NCI-H748 treated with DMSO at 0.1 percent for 48 hours (cell line): ENCODE data around the gene EFCAB11.

Experiments
- DNase-seq: peaks from one replicate; lab custom pipeline; 2025; lab: John Stamatoyannopoulos, UW

EFCAB11 gene

DNA sequence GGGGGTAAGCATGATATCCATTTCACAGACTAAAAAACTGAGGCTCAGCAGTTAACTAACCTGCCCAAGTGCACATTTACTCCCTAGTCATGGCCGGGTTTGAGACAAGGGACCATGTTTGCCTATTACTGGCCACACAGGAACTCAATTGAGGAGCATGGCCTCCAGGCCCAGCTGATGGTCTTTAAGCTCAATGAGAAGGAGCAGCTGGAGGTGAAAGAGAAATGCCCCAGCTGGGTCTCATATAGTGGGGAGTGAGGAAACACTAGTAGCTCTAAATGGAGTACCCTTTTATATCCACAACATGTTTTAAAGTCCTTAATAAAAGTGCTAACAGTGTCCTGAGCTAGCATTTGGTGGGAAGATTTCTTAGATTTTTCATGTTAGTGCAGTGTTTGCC, 2.8 kb upstream of the EFCAB11 start:
- no peak for DNase-seq

DNA sequence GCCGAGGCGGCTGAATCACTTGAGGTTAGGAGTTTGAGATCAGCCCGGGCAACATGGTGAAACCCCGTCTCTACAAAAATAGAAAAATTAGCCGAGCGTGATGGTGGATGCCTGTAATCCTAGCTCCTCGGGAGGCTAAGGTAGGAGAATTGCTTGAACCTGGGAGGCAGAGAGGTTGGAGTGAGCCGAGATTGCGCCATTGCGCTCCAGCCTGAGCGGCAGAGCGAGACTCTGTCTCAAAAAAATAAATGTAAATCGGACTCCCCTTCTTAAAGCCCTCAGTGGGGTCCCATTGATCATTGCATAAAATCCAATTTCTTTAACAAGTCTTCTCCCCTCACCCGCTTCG, 2.1 kb upstream of the EFCAB11 start:
- DNase-seq, result no peak

DNA sequence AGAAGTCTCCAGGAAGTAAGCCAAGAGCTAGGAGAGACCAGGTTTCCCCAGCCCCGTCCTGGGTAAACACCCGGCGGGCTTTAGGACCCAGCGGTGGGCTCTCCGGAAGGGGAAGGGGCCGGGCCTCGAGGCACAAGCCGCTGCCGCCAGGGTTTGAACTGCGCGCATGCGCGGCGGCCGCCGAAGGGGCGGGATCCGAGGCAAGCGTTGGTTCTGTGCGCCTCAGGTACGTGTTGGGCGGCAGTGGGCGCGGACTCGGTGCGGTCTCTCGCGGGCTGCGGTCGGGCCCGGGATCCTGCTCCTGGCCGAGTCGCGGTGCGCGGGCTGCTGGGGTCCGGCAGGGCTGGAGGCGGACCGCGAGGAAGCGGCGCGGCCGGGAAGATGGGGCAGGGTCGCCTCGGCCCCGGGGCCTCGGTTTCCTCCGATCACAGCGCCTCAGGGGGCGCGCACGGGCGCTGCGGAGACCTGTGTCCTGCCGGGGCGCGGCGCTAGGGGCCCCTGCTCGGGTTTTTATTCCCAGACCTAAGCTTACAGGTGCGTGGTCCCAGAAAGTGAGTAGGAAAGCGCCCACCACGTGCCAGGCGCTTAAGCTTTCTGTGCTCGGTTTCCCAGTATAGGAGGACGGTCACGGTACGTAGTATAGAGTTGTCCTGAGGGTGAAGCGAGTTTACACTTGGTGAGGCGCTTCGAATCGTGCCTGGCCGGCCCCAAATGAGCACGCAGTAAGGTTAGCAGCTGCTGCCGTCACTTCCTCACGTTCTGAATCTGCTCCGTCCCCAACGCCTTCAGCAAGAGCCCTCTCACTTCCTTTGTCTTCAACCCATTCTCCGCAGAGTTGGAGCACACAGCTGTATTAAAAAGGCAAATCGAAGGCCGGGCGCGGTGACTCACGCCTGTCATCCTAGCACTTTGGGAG, 1.5 kb upstream of the EFCAB11 start, which contains the start of gene TDP1:
TDP1 (plus strand) TSS at position 183 of the 916 bp plus-strand sequence. CDS start 7,188 bp downstream, outside the sequence.
- peak; percentile 97 for DNase-seq

DNA sequence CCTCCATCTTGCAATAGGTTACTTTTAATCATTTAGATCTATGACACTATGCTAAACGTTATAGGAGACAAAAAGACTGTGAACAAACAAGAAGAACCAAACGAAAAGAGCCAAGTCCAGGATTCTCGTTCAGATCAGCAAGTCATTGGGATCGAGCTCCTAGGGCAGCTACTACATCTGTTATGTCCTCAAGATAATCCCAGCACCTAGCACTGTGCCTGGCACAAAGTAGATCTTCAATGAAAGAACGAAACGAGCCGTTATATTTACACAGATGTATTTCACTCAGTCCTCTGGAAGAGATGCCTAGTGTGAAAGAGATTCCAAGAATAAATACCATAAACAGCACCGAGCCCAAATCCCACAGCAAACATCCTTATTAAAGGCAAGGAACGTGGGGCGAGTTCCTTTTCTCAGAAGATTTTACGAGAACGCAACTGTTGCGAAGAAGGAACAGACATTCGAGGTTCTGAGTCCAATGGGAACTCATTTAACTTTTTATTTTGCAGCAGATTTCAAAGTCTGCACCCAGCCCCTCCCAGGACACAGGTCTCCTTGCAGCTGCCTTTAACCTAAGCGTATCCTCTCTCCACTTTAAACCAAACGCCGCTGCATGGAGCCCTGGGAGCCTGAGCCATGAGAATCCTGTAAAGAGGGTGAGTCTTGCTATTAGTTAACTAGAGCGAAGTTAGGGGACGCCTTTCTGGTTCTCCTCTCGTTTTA, 653 bp upstream of the EFCAB11 start:
- DNase-seq, result peak; percentile 71

DNA sequence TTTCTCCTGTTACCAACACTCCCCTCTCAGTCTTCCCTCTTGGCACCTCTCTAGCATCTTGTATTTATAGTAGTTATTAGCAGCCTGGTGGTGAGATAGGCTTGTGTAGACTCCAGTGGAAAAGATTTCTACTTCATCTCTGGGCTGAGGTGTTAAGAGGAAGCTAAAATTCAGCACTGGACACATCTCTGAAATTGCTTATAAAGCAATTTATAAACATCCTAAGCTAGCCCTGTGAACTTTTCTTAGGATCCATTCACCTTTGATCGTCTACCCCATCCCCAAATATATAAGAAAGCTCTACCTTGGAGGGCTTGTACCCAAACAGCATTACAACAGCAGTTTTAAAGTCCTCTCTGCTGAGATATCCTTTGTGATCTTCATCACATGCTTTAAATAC, 928 bp downstream of the EFCAB11 start:
- no peak for DNase-seq

DNA sequence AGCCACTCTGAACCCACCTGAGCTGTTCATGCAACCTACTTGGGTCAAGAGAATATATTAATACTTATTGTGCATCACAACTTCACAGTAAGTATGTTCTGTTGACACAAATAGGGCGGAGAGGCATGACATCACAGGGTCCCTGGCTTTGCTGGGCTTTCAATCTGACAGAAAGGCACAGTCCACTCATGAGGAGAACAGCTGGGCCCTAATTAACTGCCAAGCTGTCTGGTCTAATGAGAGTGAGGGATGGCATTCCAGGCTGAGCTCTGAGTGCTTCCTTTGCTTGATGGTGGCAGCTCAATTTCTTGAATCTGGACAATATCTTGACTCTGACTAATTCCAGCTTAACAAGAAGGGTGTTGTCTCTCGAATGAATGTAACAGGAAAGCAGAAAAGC, 2.0 kb downstream of the EFCAB11 start:
- DNase-seq, result no peak

DNA sequence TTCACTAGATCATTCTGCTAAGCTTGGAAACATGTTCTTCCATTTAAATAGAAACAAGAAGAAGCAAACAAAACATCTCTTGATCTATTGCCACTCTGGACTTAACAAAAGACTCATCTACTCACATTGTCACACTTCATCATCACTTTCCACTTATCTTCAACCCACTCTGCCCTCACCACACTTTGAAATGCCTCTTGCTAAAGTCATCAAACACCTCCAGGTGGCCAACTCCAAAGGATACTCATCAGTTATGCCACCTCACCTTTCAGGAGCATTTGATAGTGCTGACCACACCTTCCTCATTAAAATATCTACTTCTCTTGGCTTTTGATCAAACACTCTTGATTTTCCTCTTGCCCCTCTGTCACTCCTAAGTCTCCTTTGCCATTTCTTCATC, 7.2 kb downstream of the EFCAB11 start:
- no peak for DNase-seq

DNA sequence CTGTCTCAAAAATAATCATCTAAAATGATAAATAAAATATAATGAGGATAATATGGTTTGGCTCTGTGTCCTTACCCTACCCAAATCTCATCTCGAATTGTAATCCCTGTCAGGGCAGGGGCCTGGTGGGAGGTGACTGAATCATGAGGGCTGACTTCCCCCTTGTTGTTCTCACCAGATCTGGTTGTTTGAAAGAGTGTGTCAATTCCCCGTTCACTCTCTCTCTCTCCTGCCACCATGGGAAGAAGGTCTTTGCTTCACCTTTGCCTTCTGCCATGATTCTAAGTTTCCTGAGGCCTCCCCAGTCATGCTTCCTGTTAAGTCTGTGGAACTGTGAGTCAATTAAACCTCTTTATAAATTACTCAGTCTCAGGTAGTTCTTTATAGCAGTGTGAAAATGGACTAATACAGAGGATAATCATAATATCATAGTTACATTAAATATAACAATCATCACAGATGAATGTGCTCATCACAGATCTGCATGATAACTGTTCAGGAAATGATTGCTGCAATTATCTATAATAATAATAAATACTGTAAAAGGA, 12.6 kb downstream of the EFCAB11 start:
- DNase-seq, result no peak

DNA sequence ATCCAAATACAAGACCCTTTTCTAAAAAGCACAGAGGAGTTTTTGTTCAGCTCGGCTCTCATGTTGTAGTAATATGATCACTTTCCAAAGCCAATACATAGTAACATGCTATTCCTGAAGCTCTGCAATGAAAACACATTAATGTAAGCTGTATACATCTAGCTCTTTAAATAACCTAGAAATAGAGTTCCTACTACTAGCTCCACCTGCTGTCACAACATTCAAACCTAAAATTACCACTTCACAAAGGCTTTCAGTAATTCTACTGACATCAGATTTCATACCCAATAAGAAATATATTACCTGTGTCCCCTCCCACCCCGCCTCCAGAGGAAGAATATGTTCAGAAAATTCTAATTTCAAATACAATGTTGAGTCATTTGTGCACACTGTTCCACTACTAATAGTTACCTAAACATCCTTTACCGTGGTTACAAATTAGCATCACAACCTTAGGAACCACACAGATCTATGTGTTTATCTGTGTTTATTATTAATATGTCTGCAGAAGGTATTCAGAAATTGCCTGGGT, 17.8 kb downstream of the EFCAB11 start:
- peak; percentile 29 for DNase-seq

DNA sequence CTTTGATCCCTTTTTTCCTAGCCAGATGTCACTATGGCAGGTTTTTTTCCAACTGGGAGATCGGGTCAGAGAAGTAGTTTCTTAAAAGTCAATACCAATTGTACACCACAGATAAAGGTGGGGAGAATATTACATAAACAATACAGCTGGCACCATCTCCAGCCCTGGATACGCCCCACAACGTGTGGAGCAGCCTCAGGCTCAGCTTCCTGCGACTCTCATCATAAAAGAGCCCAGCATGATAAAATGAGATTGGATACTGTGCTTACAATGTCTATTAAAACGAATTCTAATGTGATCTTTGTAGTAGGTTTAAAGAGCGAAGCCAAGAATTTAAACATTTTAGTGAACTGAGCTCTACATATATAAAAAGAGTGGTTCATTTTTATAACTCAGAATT, 21.5 kb downstream of the EFCAB11 start:
- DNase-seq, result peak; percentile 33

DNA sequence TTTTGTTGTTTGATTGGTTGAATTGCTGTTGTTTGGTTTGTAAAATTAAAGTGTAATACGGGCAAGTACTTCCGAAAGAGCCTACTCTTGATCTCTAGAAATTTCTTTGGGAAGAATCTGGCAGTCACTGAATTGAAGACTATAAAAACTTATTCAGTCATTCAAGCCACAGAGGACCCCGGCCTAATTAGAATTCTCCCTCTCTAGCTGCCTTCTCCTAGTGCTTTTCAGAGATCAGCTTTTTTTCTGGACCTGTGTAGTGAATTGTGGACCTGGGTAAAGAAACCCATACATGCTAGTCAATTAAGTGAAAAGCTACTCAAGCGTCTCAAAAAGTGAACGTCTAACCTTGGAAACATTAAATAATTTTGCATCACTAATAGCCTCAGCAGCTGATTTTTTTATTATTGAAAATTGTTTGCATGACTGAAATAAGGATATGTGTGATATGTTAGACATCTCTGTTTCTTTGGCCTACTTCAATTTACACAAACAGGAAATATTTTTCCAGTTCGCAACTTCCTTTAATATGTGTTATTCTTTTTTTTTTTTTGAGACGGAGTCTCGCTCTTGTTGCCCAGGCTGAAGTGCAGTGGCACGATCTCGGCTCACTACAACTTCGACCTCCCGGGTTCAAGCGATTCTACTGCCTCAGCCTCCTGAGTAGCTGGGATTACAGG, 27.2 kb downstream of the EFCAB11 start:
- no peak for DNase-seq

DNA sequence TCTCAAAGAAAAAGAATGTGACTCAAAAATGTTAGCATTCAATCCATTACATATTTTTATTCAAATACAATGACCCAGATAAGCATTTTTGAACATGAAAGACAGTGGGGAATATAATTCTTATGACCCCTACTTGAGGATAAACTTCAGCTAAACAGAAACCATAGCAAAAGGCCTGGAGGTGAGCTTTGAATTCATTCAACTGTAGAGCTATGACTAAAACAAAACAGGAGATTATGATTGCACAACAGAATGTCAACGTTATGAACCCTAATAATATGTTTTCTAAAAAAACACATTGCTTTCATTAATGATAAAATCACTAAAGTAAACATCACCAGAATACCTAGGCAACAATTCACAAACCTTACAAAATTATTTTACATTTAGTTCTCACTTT, 27.8 kb downstream of the EFCAB11 start:
- no peak for DNase-seq

DNA sequence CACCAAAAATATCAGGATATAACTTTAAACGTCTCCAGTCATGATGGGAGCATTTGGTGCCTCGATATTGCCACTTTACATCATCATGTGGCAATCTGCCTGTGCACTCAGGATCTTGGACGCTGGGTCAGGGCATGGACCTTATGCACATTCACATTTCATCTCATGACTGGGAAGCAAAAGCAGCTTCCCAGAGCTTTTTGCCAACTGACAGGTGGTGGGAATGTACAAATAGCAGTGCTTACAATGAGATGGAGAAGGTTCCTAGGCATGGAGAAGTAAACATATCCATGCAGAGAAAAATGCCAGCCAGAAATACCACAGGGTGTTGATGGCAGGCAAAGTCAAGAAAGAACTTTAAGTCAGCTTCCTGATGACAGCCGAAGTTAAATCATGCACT, 30.3 kb downstream of the EFCAB11 start:
- DNase-seq, result no peak

DNA sequence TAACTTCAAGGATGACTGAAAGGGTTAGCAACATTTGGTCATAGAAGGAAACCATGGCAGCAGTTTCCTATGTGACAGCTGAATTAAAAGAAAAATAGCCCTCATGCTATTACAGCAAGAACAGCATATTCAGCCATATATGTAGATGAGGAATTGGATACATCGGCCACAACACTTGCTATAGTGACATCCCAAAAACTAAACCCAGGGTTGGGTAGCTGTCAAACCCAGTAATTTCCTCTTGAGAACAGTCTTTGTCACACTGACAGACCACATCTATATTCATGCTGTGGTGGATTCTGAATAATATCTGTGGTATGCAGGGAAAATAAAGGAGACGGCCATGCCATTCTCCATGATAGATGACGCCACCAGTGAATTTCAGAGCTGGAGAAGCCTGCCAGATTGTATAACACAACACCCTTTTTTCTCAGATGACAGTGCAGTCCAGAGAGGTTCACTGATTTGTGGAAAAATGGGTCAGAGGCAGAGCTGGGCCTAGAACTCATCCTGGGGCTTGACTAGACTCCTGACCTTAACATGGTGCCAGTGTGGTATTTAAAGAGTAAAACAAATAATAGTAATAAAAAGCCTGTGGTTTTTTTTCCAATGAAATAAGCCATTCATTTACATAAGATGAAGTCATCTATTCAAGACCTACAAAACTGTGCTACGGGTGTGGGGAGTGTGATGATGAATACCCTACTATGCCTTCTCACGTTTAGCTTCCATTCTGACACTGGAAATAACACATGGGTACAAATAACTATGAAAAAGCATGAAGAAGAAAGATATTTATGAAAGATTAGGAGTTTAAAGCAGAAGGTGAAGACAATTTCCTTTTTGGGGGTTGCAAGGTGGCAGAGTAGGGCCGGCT, 32.3 kb downstream of the EFCAB11 start:
- no peak for DNase-seq

DNA sequence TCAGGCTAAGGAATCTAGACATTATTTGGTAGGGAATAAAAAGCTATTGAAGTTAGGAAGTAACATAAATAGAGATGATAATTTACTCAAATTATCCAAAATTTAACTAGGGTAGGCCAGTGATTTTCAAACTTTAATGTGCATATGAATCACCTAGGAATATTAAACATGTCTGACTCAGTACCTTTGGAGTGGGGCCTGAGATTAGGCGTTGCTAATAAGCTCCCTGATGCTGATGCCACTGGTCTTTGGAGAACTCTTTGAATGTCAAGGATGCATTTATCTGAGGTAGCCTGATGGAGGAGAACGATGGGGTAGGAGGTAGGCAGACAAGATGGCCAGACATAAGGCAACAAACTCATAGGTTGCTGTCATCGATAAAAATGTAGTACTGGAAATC, 33.2 kb downstream of the EFCAB11 start:
- DNase-seq, result no peak

DNA sequence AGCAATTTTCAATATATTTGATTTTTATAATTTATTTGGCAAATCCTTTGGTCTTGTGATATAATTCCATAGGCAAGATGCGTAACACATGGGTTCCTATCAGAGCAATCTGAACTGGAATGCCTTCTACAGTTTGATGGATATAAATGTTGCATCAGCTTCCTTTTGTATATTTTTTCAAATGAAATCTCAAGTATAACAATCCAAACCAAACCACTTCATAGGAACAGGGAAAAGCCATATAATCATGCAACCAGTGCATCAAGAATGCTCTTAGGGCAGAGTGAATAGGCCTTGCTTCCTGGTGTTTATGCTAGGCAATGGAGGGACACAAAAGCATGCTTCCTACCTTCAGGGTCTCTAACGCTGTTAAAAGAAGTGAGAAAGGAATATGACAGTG, 34.5 kb downstream of the EFCAB11 start:
- DNase-seq, result no peak

DNA sequence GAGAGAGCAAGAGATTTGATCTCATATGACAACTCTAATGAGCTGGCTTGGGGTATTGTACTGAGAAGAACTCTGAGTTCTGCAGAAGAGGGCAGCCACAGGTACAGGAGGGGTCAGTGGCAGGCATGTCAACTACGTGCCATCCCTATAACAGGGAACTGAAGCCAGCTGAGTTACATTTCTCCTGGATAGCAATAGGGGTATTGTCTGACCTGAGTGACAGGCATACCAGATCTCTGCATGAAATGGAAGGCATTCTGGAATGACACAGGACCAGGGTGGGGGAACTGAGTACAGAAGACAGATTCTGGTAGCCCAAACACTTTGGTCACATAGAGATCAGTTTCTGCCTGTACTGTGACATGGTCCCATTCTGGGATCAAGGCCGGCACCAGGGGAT, 35.8 kb downstream of the EFCAB11 start:
- no peak for DNase-seq

DNA sequence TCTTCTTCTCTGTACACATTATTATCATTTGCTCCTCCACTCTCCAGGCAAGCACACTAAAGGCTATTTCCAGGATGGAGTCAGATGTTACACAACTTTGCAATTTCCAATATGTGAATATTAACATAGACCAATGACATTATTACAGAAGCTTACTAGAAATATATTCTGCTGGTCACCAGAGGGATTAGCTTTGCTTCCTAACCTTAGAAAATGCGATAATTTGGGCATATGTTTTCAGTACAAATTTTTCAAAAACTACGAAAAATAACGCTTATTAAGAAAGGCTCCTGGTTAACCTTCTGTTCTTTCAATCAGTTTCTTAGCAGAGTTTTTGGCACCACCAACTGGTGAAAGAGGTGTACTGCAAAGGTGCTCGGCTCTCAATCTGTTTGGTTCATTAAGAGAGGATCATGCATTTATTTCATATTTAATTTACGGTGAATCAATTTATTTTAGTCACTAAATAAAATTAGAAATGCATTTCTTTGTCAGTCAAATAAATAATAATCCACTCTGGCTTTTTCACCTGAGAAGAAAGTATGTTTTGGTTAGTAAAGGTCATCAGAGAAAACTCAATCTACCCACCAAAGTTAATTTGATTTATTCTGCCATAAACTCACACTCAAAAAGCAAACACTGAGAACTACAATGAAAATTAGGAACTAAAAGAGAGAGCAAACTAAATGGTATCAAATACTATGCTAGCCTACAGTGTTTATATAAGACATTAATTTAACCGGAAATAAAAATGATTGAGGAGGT, 39.2 kb downstream of the EFCAB11 start:
- DNase-seq, result peak; percentile 76

DNA sequence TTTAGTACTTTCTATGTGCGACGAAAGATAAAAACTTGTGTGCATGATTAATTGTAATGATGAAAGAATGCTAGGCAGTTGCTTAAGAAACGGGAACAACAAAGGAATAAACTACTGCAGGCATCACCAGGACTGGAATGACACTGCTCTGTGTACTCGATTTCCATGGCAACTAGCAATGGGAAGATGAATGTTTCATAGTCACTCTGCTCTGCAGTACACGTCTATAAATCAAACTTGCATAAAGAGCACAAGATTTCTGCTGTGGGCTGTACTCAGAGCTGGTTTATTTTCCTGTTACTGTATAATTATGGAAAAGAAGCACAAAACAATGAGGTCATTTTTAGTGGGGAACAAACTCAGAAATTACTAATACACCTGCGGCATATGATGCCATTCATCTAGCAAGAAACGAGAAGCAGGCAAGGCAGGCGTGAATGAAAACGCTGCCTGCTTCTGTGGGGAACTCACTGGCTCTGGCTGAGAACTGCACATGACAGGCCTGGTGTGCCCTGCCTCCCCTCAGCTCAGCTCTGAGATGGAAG, 41.8 kb downstream of the EFCAB11 start:
- DNase-seq, result peak; percentile 90

DNA sequence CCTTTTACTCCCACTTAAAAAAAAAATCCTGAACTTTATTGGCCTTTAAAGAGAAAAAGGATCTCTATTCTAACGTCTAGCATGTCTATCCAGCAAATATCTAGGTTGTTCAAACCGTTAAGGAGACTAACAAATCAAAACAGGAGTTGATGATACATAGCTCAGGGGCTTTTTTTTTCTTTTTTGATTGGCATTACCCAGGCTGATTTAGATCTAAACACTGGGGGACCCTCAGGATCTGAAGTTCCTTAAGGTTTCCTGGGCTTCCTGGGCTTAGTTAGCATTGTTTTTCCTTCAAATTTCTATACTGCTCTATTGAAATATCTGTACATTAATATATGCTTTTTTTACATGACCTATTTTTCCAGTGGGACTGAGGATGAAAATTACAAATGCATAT, 42.3 kb downstream of the EFCAB11 start:
- DNase-seq, result no peak
